ENCODE results near the gene SMIM3.
"Not testable (repeated sequence)": the region's sequence is repeated elsewhere in the genome, so short reads cannot be mapped to it uniquely, and the experiment has no call there.

Gene SMIM3

DNA sequence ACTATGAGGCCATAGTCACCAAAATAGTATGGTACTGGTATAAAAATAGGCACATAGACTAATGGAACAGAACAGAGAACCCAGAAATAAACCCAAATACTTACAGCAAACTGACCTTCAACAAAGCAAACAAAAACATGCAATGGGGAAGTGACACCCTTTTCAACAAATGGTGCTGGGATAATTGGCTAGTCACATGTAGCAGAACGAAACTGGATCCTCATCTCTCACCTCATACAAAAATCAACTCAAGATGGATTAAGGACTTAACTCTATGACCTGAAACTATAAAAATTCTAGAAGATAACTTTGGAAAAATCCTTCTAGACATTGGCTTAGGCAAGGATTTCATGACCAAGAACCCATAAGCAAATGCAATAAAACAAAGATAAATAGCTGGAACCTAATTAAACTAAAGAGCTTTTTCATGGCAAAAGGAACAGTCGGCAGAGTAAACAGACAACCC is 14.9 kb downstream of the SMIM3 start:
- not testable (repeated sequence) for H3K4me2 ChIP-seq (ENCODE audit: insufficient read depth, low read length, poor library complexity, severe bottlenecking); H4K8ac ChIP-seq (ENCODE audit: low read depth, low read length); H3K23ac ChIP-seq (ENCODE audit: low read depth, low read length, poor library complexity); H2BK5ac ChIP-seq (ENCODE audit: low read length); H3K9ac ChIP-seq (ENCODE audit: low read depth, low read length, poor library complexity); H3K27me3 ChIP-seq (ENCODE audit: control insufficient read depth in 3 of 3, insufficient read depth in 3 of 3, low read depth in 1 of 3, low read length in 3 of 3); H2BK120ac ChIP-seq (ENCODE audit: low read depth, low read length); DNase-seq (ENCODE audit: low spot score); H4K91ac ChIP-seq (ENCODE audit: low read depth, low read length, poor library complexity); H2BK12ac ChIP-seq (ENCODE audit: low read length); H3K4me1 ChIP-seq (ENCODE audit: control insufficient read depth in 2 of 2, insufficient read depth in 1 of 2, low read depth in 1 of 2, low read length in 2 of 2); H2AFZ ChIP-seq (ENCODE audit: low read length); H3K27ac ChIP-seq (replicated peaks; ENCODE audit: low read length); H3K18ac ChIP-seq (ENCODE audit: low read length); H2AK5ac ChIP-seq (ENCODE audit: low read depth, low read length); H3K4ac ChIP-seq (ENCODE audit: low read length); H3K79me1 ChIP-seq (ENCODE audit: low read depth, low read length); H3K14ac ChIP-seq (ENCODE audit: low read length); H2BK15ac ChIP-seq (ENCODE audit: low read length); H3K9me3 ChIP-seq (replicated peaks in 1 of 2; ENCODE audit: control insufficient read depth in 2 of 2, insufficient read depth in 1 of 2, low read depth in 1 of 2, low read length in 2 of 2); H3K36me3 ChIP-seq (replicated peaks in 1 of 2; ENCODE audit: control insufficient read depth in 2 of 2, insufficient read depth in 2 of 2, low read length in 2 of 2); H3K4me3 ChIP-seq (ENCODE audit: low read length in 2 of 2)
- no CpG with 5 or more reads among the region's 2 CpGs for WGBS, 2 donors (ENCODE audit: extremely low coverage in 2 of 2, insufficient read length in 2 of 2, insufficient replicate concordance in 1 of 2)

GRCh38 chr5:150794927-150795326 is 16.4 kb downstream of the SMIM3 start:
- Histone ChIP-seq H3K27ac (replicated peaks; ENCODE audit: low read length) (no peak overlapping the region), H3K4me2 (ENCODE audit: insufficient read depth, low read length, poor library complexity, severe bottlenecking) (no peak overlapping the region), H2BK120ac (ENCODE audit: low read depth, low read length) (no peak overlapping the region), H3K9me3 (replicated peaks in 1 of 2; ENCODE audit: control insufficient read depth in 2 of 2, insufficient read depth in 1 of 2, low read depth in 1 of 2, low read length in 2 of 2) (no peaks in the 10 kb centered on the region), H4K91ac (ENCODE audit: low read depth, low read length, poor library complexity) (no peak overlapping the region), H2AFZ (ENCODE audit: low read length) (no peak overlapping the region), H3K23ac (ENCODE audit: low read depth, low read length, poor library complexity) (no peak overlapping the region), H3K36me3 (replicated peaks in 1 of 2; ENCODE audit: control insufficient read depth in 2 of 2, insufficient read depth in 2 of 2, low read length in 2 of 2) (peaks cover 3 to 7% of the 10 kb centered on the region in 2 donors), H2BK12ac (ENCODE audit: low read length) (no peak overlapping the region), H3K9ac (ENCODE audit: low read depth, low read length, poor library complexity) (no peak overlapping the region), H2BK5ac (ENCODE audit: low read length) (no peak overlapping the region), H3K4ac (ENCODE audit: low read length) (no peak overlapping the region), H2BK15ac (ENCODE audit: low read length) (no peak overlapping the region), H4K8ac (ENCODE audit: low read depth, low read length) (no peak overlapping the region), H3K27me3 (ENCODE audit: control insufficient read depth in 3 of 3, insufficient read depth in 3 of 3, low read depth in 1 of 3, low read length in 3 of 3) (no peaks in the 10 kb centered on the region), H3K14ac (ENCODE audit: low read length) (no peak overlapping the region), H3K18ac (ENCODE audit: low read length) (no peak overlapping the region), H3K4me1 (ENCODE audit: control insufficient read depth in 2 of 2, insufficient read depth in 1 of 2, low read depth in 1 of 2, low read length in 2 of 2) (peaks cover 0 to 3% of the 10 kb centered on the region in 2 donors), H3K79me1 (ENCODE audit: low read depth, low read length) (no peaks in the 10 kb centered on the region), H3K4me3 (ENCODE audit: low read length in 2 of 2) (no peak overlapping the region), H2AK5ac (ENCODE audit: low read depth, low read length) (no peak overlapping the region)
- DNase-seq (ENCODE audit: low spot score), result no peak
- no CpG with 5 or more reads among the region's 2 CpGs for WGBS, 2 donors (ENCODE audit: extremely low coverage in 2 of 2, insufficient read length in 2 of 2, insufficient replicate concordance in 1 of 2)

- Histone ChIP-seq H3K4me3 (ENCODE audit: low read length in 2 of 2) (no peak overlapping the region), H4K91ac (ENCODE audit: low read depth, low read length, poor library complexity) (no peak overlapping the region), H3K36me3 (replicated peaks in 1 of 2; ENCODE audit: control insufficient read depth in 2 of 2, insufficient read depth in 2 of 2, low read length in 2 of 2) (peaks cover 3 to 7% of the 10 kb centered on the region in 2 donors), H2BK120ac (ENCODE audit: low read depth, low read length) (no peak overlapping the region), H2AK5ac (ENCODE audit: low read depth, low read length) (no peak overlapping the region), H3K27ac (replicated peaks; ENCODE audit: low read length) (no peak overlapping the region), H3K18ac (ENCODE audit: low read length) (no peak overlapping the region), H2AFZ (ENCODE audit: low read length) (no peak overlapping the region), H3K9me3 (replicated peaks in 1 of 2; ENCODE audit: control insufficient read depth in 2 of 2, insufficient read depth in 1 of 2, low read depth in 1 of 2, low read length in 2 of 2) (no peaks in the 10 kb centered on the region), H2BK12ac (ENCODE audit: low read length) (no peak overlapping the region), H3K14ac (ENCODE audit: low read length) (no peak overlapping the region), H3K4ac (ENCODE audit: low read length) (no peak overlapping the region), H3K79me1 (ENCODE audit: low read depth, low read length) (no peaks in the 10 kb centered on the region), H4K8ac (ENCODE audit: low read depth, low read length) (no peak overlapping the region), H3K23ac (ENCODE audit: low read depth, low read length, poor library complexity) (no peak overlapping the region), H2BK15ac (ENCODE audit: low read length) (no peak overlapping the region), H3K4me2 (ENCODE audit: insufficient read depth, low read length, poor library complexity, severe bottlenecking) (no peak overlapping the region), H3K27me3 (ENCODE audit: control insufficient read depth in 3 of 3, insufficient read depth in 3 of 3, low read depth in 1 of 3, low read length in 3 of 3) (no peaks in the 10 kb centered on the region), H2BK5ac (ENCODE audit: low read length) (no peak overlapping the region), H3K9ac (ENCODE audit: low read depth, low read length, poor library complexity) (no peak overlapping the region), H3K4me1 (ENCODE audit: control insufficient read depth in 2 of 2, insufficient read depth in 1 of 2, low read depth in 1 of 2, low read length in 2 of 2) (no peaks in the 10 kb centered on the region)
- no peak for DNase-seq (ENCODE audit: low spot score)
- no CpG with 5 or more reads among the region's 2 CpGs for WGBS, 2 donors (ENCODE audit: extremely low coverage in 2 of 2, insufficient read length in 2 of 2, insufficient replicate concordance in 1 of 2)
These were observed 18.8 kb downstream of the SMIM3 start for GRCh38 chr5:150797384-150797783.

- Histone ChIP-seq H3K4me1 (ENCODE audit: control insufficient read depth in 2 of 2, insufficient read depth in 1 of 2, low read depth in 1 of 2, low read length in 2 of 2) (no peaks in the 10 kb centered on the region), H3K79me1 (ENCODE audit: low read depth, low read length) (no peaks in the 10 kb centered on the region), H3K27ac (replicated peaks; ENCODE audit: low read length) (no peak overlapping the region), H2AK5ac (ENCODE audit: low read depth, low read length) (no peak overlapping the region), H2BK15ac (ENCODE audit: low read length) (no peak overlapping the region), H2BK120ac (ENCODE audit: low read depth, low read length) (no peak overlapping the region), H3K18ac (ENCODE audit: low read length) (peak overlapping the region; percentile 66), H3K14ac (ENCODE audit: low read length) (no peak overlapping the region), H3K9me3 (replicated peaks in 1 of 2; ENCODE audit: control insufficient read depth in 2 of 2, insufficient read depth in 1 of 2, low read depth in 1 of 2, low read length in 2 of 2) (peaks cover 0 to 2% of the 10 kb centered on the region in 2 donors), H4K8ac (ENCODE audit: low read depth, low read length) (no peak overlapping the region), H3K23ac (ENCODE audit: low read depth, low read length, poor library complexity) (no peak overlapping the region), H2BK12ac (ENCODE audit: low read length) (no peak overlapping the region), H2AFZ (ENCODE audit: low read length) (peak overlapping the region; percentile 92), H3K9ac (ENCODE audit: low read depth, low read length, poor library complexity) (no peak overlapping the region), H3K4me3 (ENCODE audit: low read length in 2 of 2) (peak overlapping the region; percentile 60 to 69), H2BK5ac (ENCODE audit: low read length) (no peak overlapping the region), H3K27me3 (ENCODE audit: control insufficient read depth in 3 of 3, insufficient read depth in 3 of 3, low read depth in 1 of 3, low read length in 3 of 3) (no peaks in the 10 kb centered on the region), H3K4ac (ENCODE audit: low read length) (no peak overlapping the region), H4K91ac (ENCODE audit: low read depth, low read length, poor library complexity) (no peak overlapping the region), H3K36me3 (replicated peaks in 1 of 2; ENCODE audit: control insufficient read depth in 2 of 2, insufficient read depth in 2 of 2, low read length in 2 of 2) (no peaks in the 10 kb centered on the region), H3K4me2 (ENCODE audit: insufficient read depth, low read length, poor library complexity, severe bottlenecking) (peak overlapping the region; percentile 71)
- no CpG with 5 or more reads among the region's 15 CpGs for WGBS, 2 donors (ENCODE audit: extremely low coverage in 2 of 2, insufficient read length in 2 of 2, insufficient replicate concordance in 1 of 2)
- peak; percentile 53 for DNase-seq (ENCODE audit: low spot score)
These were observed 22.8 kb downstream of the SMIM3 start for GRCh38 chr5:150801117-150801927.

Measured in neuronal stem cell (in vitro differentiated cells).